ENCODE measurements around the gene CTIF. TPM values are rescaled to one million over a fixed set of nuclear protein-coding genes. Genes with fewer than 3 reads are reported as not detected.
"Not testable (repeated sequence)": the region's sequence is repeated elsewhere in the genome, so short reads cannot be mapped to it uniquely, and the experiment has no call there.

The CTIF gene
- total and polyA plus RNA-seq, 4 donors, result 10.6 to 26.7 (median 12.3) TPM

GRCh38 chr18:48715711-48716361, 177.0 kb downstream of the CTIF start:
- H3K9me3 ChIP-seq (ENCODE audit: control insufficient read depth in 4 of 4, low read length in 3 of 4), result no peaks in the 10 kb centered on the region
- H3K36me3 ChIP-seq (ENCODE audit: control insufficient read depth in 4 of 4, insufficient read depth in 3 of 4, low read depth in 1 of 4, low read length in 3 of 4), result peaks cover 0 to 10% (median under 1%) of the 10 kb centered on the region in 4 donors
- TF ChIP-seq NR2F2 (IDR thresholded peaks at IDR 0.05) (no peak), YY1 (IDR thresholded peaks at IDR 0.05) (no peak), MAX (IDR thresholded peaks at IDR 0.05) (no peak), RAD21 (IDR thresholded peaks at IDR 0.05) (no peak), FOXA2 (IDR thresholded peaks at IDR 0.05) (no peak)
- no peak overlapping the region for H3K9ac ChIP-seq (ENCODE audit: low read depth in 1 of 2, low read length in 2 of 2)
- WGBS, result 82% methylated on average over 10 of the region's 10 CpGs
- no peak overlapping the region for H3K4me3 ChIP-seq (ENCODE audit: low read depth in 1 of 3, low read length in 3 of 3)
- H3K4me1 ChIP-seq (ENCODE audit: control insufficient read depth in 4 of 4, insufficient read depth in 4 of 4, low read length in 3 of 4), result no peaks in the 10 kb centered on the region
- H3K27ac ChIP-seq (ENCODE audit: low read depth in 1 of 2, low read length in 2 of 2), result no peak overlapping the region
- no peaks in the 10 kb centered on the region for H3K27me3 ChIP-seq (ENCODE audit: control insufficient read depth in 4 of 4, insufficient read depth in 4 of 4, low read length in 3 of 4)
- DNase-seq (ENCODE audit: low spot score), result no peak

GRCh38 chr18:48717227-48717626, 178.4 kb downstream of the CTIF start:
- DNase-seq (ENCODE audit: low spot score); H3K9ac ChIP-seq (ENCODE audit: low read depth in 1 of 2, low read length in 2 of 2); H3K9me3 ChIP-seq (ENCODE audit: control insufficient read depth in 4 of 4, low read length in 3 of 4); H3K27me3 ChIP-seq (ENCODE audit: control insufficient read depth in 4 of 4, insufficient read depth in 4 of 4, low read length in 3 of 4); H3K4me3 ChIP-seq (ENCODE audit: low read depth in 1 of 3, low read length in 3 of 3); H3K27ac ChIP-seq (ENCODE audit: low read depth in 1 of 2, low read length in 2 of 2); H3K4me1 ChIP-seq (ENCODE audit: control insufficient read depth in 4 of 4, insufficient read depth in 4 of 4, low read length in 3 of 4): not testable (repeated sequence)
- WGBS, result 96% methylated on average over 9 of the region's 9 CpGs
- peaks cover 0 to 10% (median under 1%) of the 10 kb centered on the region in 4 donors for H3K36me3 ChIP-seq (ENCODE audit: control insufficient read depth in 4 of 4, insufficient read depth in 3 of 4, low read depth in 1 of 4, low read length in 3 of 4)

DNA sequence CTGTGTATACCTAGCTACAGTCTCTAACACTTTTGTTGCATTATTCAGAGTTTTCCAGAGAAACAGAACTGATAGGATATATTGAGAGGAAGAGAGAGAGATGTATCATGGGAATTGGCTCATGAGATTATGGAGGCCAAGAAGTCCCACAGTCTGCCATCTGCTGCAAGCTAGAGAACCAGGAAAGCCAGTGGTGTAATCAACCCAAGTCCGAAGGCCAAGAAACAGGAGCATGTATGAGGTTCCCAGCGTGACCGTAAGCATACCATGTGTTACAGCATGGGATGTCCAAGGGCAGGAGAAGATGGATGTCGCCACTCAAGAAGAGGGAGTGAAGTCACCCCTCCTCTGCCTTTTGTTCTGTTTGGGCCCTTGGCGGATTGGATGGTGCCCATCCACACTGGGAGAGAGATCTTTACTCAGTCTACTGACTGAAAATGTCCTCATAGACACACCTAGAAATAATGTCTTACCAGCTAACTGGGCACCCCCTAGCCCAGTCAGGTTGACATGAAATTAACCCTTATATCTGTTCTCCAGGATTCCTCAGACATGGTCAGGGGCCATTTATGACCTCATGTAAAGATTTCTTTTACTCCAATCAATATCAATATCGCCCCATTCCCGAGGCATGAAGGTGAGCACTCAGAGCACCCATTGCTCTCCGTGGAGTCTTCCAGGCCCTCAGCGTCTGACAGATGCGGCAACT, 179.6 kb downstream of the CTIF start:
- Histone ChIP-seq H3K27me3 (ENCODE audit: control insufficient read depth in 4 of 4, insufficient read depth in 4 of 4, low read length in 3 of 4) (no peaks in the 10 kb centered on the region), H3K4me1 (ENCODE audit: control insufficient read depth in 4 of 4, insufficient read depth in 4 of 4, low read length in 3 of 4) (no peaks in the 10 kb centered on the region), H3K27ac (ENCODE audit: low read depth in 1 of 2, low read length in 2 of 2) (no peak overlapping the region), H3K36me3 (ENCODE audit: control insufficient read depth in 4 of 4, insufficient read depth in 3 of 4, low read depth in 1 of 4, low read length in 3 of 4) (peaks cover 0 to 13% (median under 1%) of the 10 kb centered on the region in 4 donors), H3K9ac (ENCODE audit: low read depth in 1 of 2, low read length in 2 of 2) (no peak overlapping the region), H3K4me3 (ENCODE audit: low read depth in 1 of 3, low read length in 3 of 3) (no peak overlapping the region), H3K9me3 (ENCODE audit: control insufficient read depth in 4 of 4, low read length in 3 of 4) (no peaks in the 10 kb centered on the region)
- no peak for DNase-seq (ENCODE audit: low spot score)
- 98% methylated on average over 10 of the region's 10 CpGs for WGBS
- TF ChIP-seq NR2F2 (IDR thresholded peaks at IDR 0.05), result no peak
- TF ChIP-seq, protein P1, sequence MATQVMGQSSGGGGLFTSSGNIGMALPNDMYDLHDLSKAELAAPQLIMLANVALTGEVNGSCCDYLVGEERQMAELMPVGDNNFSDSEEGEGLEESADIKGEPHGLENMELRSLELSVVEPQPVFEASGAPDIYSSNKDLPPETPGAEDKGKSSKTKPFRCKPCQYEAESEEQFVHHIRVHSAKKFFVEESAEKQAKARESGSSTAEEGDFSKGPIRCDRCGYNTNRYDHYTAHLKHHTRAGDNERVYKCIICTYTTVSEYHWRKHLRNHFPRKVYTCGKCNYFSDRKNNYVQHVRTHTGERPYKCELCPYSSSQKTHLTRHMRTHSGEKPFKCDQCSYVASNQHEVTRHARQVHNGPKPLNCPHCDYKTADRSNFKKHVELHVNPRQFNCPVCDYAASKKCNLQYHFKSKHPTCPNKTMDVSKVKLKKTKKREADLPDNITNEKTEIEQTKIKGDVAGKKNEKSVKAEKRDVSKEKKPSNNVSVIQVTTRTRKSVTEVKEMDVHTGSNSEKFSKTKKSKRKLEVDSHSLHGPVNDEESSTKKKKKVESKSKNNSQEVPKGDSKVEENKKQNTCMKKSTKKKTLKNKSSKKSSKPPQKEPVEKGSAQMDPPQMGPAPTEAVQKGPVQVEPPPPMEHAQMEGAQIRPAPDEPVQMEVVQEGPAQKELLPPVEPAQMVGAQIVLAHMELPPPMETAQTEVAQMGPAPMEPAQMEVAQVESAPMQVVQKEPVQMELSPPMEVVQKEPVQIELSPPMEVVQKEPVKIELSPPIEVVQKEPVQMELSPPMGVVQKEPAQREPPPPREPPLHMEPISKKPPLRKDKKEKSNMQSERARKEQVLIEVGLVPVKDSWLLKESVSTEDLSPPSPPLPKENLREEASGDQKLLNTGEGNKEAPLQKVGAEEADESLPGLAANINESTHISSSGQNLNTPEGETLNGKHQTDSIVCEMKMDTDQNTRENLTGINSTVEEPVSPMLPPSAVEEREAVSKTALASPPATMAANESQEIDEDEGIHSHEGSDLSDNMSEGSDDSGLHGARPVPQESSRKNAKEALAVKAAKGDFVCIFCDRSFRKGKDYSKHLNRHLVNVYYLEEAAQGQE (IDR thresholded peaks at IDR 0.05), result no peak
- TF ChIP-seq JUND (IDR thresholded peaks at IDR 0.05), result no peak
- no peak for TF ChIP-seq EGR1 (IDR thresholded peaks at IDR 0.05; ENCODE audit: low read depth in 2 of 2)
- no peak for TF ChIP-seq FOXA1 (IDR thresholded peaks at IDR 0.05)
- no peak for TF ChIP-seq ZBTB33 (IDR thresholded peaks at IDR 0.05)
- no peak for TF ChIP-seq SP1 (IDR thresholded peaks at IDR 0.05)

Measured in liver (tissue), 9 donors.